ENCODE data around the gene MOSPD2.

DNA sequence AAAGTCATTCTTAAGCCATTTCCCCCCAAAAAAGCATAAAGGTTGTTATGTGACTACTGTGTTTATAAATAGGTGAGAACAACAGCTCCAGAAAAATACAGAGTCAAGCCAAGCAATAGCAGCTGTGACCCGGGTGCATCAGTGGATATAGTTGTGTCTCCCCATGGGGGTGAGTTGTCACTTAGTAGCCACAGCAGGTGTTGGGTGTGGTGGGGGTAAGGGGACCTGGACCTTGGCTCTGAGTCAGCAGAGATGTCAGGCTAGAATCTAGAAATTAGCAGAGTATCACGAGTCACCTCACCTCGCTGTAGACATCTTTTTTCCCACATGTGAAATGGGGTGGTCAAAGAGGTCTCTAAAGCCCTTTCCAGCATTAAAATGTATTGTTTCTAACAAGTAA lies 42.4 kb downstream of the MOSPD2 start:
- no peak for TF ChIP-seq EZH2phosphoT487 (IDR thresholded peaks at IDR 0.05; ENCODE audit: insufficient read depth, low read depth)
- no peak for TF ChIP-seq EZH2 (IDR thresholded peaks at IDR 0.05; ENCODE audit: insufficient read depth, poor library complexity, severe bottlenecking)

All from GM23248 (cell line).